H9 (cell line): ENCODE measurements around the gene SUSD2. TPM values are rescaled to one million over a fixed set of nuclear protein-coding genes. Genes with fewer than 3 reads are reported as not detected.

ENCODE experiments used
- DNase-seq: peaks from one replicate; pipeline ENCODE4 v3.0.0-alpha.2; 2017
- H2AFZ ChIP-seq: one replicate; pipeline ENCODE4 v1.6.1; 2013; ENCODE audit warnings: mild to moderate bottlenecking, low read length, control low read depth, moderate library complexity
- H2AK5ac ChIP-seq: 2 replicates; pipeline ENCODE4 v1.6.1; 2013; ENCODE audit warnings: low read length, control low read depth, mixed read lengths; ENCODE audit not compliant: insufficient read length
- H2BK120ac ChIP-seq: one replicate; pipeline ENCODE4 v1.6.1; 2013; ENCODE audit warnings: low read depth, mild to moderate bottlenecking, low read length, control low read depth, inconsistent platforms; ENCODE audit not compliant: poor library complexity, severe bottlenecking
- H2BK12ac ChIP-seq: 2 replicates; pipeline ENCODE4 v1.6.1; 2013; ENCODE audit warnings: low read length, control low read depth, mixed read lengths, low read depth; ENCODE audit not compliant: insufficient read length
- H2BK15ac ChIP-seq: 2 replicates; pipeline ENCODE4 v1.6.1; 2013; ENCODE audit warnings: low read depth, low read length, control low read depth
- H2BK20ac ChIP-seq: one replicate; pipeline ENCODE4 v1.6.1; 2013; ENCODE audit warnings: low read depth, mild to moderate bottlenecking, low read length, control low read depth, inconsistent platforms; ENCODE audit not compliant: poor library complexity, severe bottlenecking
- H2BK5ac ChIP-seq: 2 replicates; pipeline ENCODE4 v1.6.1; 2013; ENCODE audit warnings: low read length, control low read depth, mixed read lengths; ENCODE audit not compliant: insufficient read length
- H3K14ac ChIP-seq: 2 replicates; pipeline ENCODE4 v1.6.1; 2013; ENCODE audit warnings: low read length, control low read depth; ENCODE audit not compliant: insufficient read depth
- H3K18ac ChIP-seq: 2 replicates; pipeline ENCODE4 v1.6.1; 2013; ENCODE audit warnings: low read depth, mild to moderate bottlenecking, mixed read lengths, low read length, control low read depth; ENCODE audit not compliant: insufficient read length
- H3K23ac ChIP-seq: 2 replicates; pipeline ENCODE4 v1.6.1; 2013; ENCODE audit warnings: low read length, control low read depth, mixed read lengths, low read depth; ENCODE audit not compliant: insufficient read length
- H3K23me2 ChIP-seq: 2 replicates; pipeline ENCODE4 v1.6.1; 2013; ENCODE audit warnings: low read depth, mild to moderate bottlenecking, mixed read lengths, low read length, control low read depth; ENCODE audit not compliant: insufficient read length, poor library complexity, severe bottlenecking
- H3K27ac ChIP-seq: 2 replicates; pipeline ENCODE4 v1.5.1; 2013; ENCODE audit warnings: low read length, control low read depth, mixed read lengths, low read depth; ENCODE audit not compliant: insufficient read length
- H3K27me3 ChIP-seq: 2 replicates; pipeline ENCODE4 v1.6.1; 2013; ENCODE audit warnings: low read length, control low read depth, inconsistent platforms; ENCODE audit not compliant: insufficient read depth
- H3K4ac ChIP-seq: 2 replicates; pipeline ENCODE4 v1.6.1; 2013; ENCODE audit warnings: low read depth, mild to moderate bottlenecking, control low read depth, inconsistent platforms, low read length, moderate library complexity
- H3K4me1 ChIP-seq: 2 replicates; pipeline ENCODE4 v1.6.1; 2013; ENCODE audit warnings: low read length, control low read depth, inconsistent platforms; ENCODE audit not compliant: insufficient read depth
- H3K4me2 ChIP-seq: 2 replicates; pipeline ENCODE4 v1.6.1; 2013; ENCODE audit warnings: low read length, control low read depth, mixed read lengths; ENCODE audit not compliant: insufficient read length, insufficient read depth
- H3K56ac ChIP-seq: 2 replicates; pipeline ENCODE4 v1.6.1; 2013; ENCODE audit warnings: low read depth, mild to moderate bottlenecking, mixed read lengths, low read length, control low read depth; ENCODE audit not compliant: insufficient read length
- H3K79me1 ChIP-seq: 2 replicates; pipeline ENCODE4 v1.6.1; 2013; ENCODE audit warnings: low read depth, mild to moderate bottlenecking, moderate library complexity, low read length, control low read depth, inconsistent platforms; ENCODE audit not compliant: insufficient read depth, poor library complexity, severe bottlenecking
- H3K79me2 ChIP-seq: 2 replicates; pipeline ENCODE4 v1.6.1; 2013; ENCODE audit warnings: low read length, control low read depth, inconsistent platforms; ENCODE audit not compliant: insufficient read depth
- H3K9ac ChIP-seq: 2 replicates; pipeline ENCODE4 v1.6.1; 2013; ENCODE audit warnings: low read length, control low read depth, mixed read lengths; ENCODE audit not compliant: insufficient read length; ENCODE audit errors: extremely low read depth
- H3K9me3 ChIP-seq: one replicate; pipeline ENCODE4 v1.6.1; 2013; ENCODE audit warnings: low read depth, low read length, inconsistent platforms; ENCODE audit not compliant: control insufficient read depth
- H3T11ph ChIP-seq: one replicate; pipeline ENCODE4 v1.6.1; 2013; ENCODE audit warnings: mild to moderate bottlenecking, low read length, control low read depth, inconsistent platforms
- H4K20me1 ChIP-seq: one replicate; pipeline ENCODE4 v1.6.1; 2013; ENCODE audit not compliant: control insufficient read depth, insufficient read length, insufficient read depth
- H4K5ac ChIP-seq: 2 replicates; pipeline ENCODE4 v1.6.1; 2013; ENCODE audit warnings: low read depth, mild to moderate bottlenecking, mixed read lengths, low read length, control low read depth; ENCODE audit not compliant: insufficient read length
- H4K8ac ChIP-seq: replicated peaks from 2 replicates; pipeline ENCODE4 v1.6.1; 2013; ENCODE audit warnings: low read length, control low read depth, mixed read lengths, low read depth; ENCODE audit not compliant: insufficient read length
- H4K91ac ChIP-seq: 2 replicates; pipeline ENCODE4 v1.6.1; 2013; ENCODE audit warnings: low read depth, mild to moderate bottlenecking, moderate library complexity, mixed read lengths, low read length, control low read depth; ENCODE audit not compliant: insufficient read length
- H3K27ac Mint-ChIP-seq, 3 experiments: 2 replicates in 2 of 3; 3 replicates in 1 of 3; pipeline ENCODE4 v1.8.0; 2020 to 2021; ENCODE audit warnings: mixed read lengths in 3 of 3, mild to moderate bottlenecking in 1 of 3, moderate library complexity in 1 of 3
- H3K27me3 Mint-ChIP-seq: 2 replicates; pipeline ENCODE4 v1.8.0; 2021; ENCODE audit warnings: low read depth, mild to moderate bottlenecking, moderate library complexity, mixed read lengths
- H3K36me3 Mint-ChIP-seq, 3 experiments: 2 replicates in 2 of 3; 3 replicates in 1 of 3; pipeline ENCODE4 v1.8.0; 2020 to 2021; ENCODE audit warnings: low read depth in 3 of 3, mixed read lengths in 3 of 3; ENCODE audit not compliant: insufficient read depth in 1 of 3
- H3K4me1 Mint-ChIP-seq, 2 experiments: 2 replicates each; pipeline ENCODE4 v1.8.0; 2020; ENCODE audit warnings: mixed read lengths in 2 of 2
- H3K4me3 Mint-ChIP-seq, 2 experiments: 2 replicates in 1 of 2; 3 replicates in 1 of 2; pipeline ENCODE4 v1.8.0; 2020 to 2021; ENCODE audit warnings: mild to moderate bottlenecking in 2 of 2, mixed read lengths in 2 of 2, moderate library complexity in 1 of 2
- H3K9me3 Mint-ChIP-seq, 2 experiments: 2 replicates in 1 of 2; 3 replicates in 1 of 2; pipeline ENCODE4 v1.8.0; 2020; ENCODE audit warnings: mild to moderate bottlenecking in 2 of 2, mixed read lengths in 2 of 2, moderate library complexity in 1 of 2
- CTCF ChIP-seq: fragments of 200-600 bp; sonication (generic); conservative IDR thresholded peaks from 3 replicates; pipeline ENCODE4 v1.8.0; 2021; ENCODE audit warnings: antibody characterized with exemption, mild to moderate bottlenecking
- WGBS: extraction: QIAGEN DNeasy Blood & Tissue Kit; methylation state at CpG from one replicate; pipeline ENCODE4 v1.1.7; 2013; ENCODE audit warnings: missing lambda C conversion rate, low lambda C conversion rate, mixed read lengths; ENCODE audit not compliant: insufficient read length; ENCODE audit errors: extremely low coverage; 5-methylcytosine and 5-hydroxymethylcytosine counted together
- total RNA-seq: library from RNA; stranded (reverse); gene quantifications from 2 replicates; pipeline ENCODE4 v1.2.1, GENCODE V29; 2021

SUSD2 gene
- total RNA-seq, 1 experiment from 2014 or later: 4.2 TPM

GRCh38 chr22:24146194-24146616 is 35.1 kb upstream of the SUSD2 start:
- Histone ChIP-seq H3K56ac (no peak overlapping the region), H4K91ac (no peak overlapping the region), H3K23me2 (no peaks in the 10 kb centered on the region), H2AK5ac (no peak overlapping the region), H3K18ac (no peak overlapping the region), H2AFZ (no peak overlapping the region), H4K20me1 (no peaks in the 10 kb centered on the region), H2BK12ac (no peak overlapping the region), H3K4me1 (peaks cover 14% of the 10 kb centered on the region), H3K79me2 (no peaks in the 10 kb centered on the region), H3K14ac (no peak overlapping the region), H3K4ac (no peak overlapping the region), H2BK120ac (no peak overlapping the region), H2BK20ac (no peak overlapping the region), H2BK15ac (no peak overlapping the region), H3K9ac (no peak overlapping the region), H3K27ac (no peak overlapping the region), H3K9me3 (no peaks in the 10 kb centered on the region), H3K27me3 (no peaks in the 10 kb centered on the region), H3K79me1 (no peaks in the 10 kb centered on the region), H4K8ac (no peak overlapping the region), H4K5ac (no peak overlapping the region), H3K23ac (no peak overlapping the region), H2BK5ac (no peak overlapping the region), H3T11ph (no peak overlapping the region), H3K4me2 (no peak overlapping the region)
- no peak for TF ChIP-seq CTCF
- Mint-ChIP-seq H3K9me3 (no peaks in the 10 kb centered on the region), H3K4me1 (peaks cover 24 to 29% of the 10 kb centered on the region in 2 experiments), H3K4me3 (peak overlapping the region in 1 of 2 experiments; percentile 12; a peak in 2 of 5 replicates), H3K27me3 (no peaks in the 10 kb centered on the region), H3K36me3 (peaks cover 0 to 5% (median 3%) of the 10 kb centered on the region in 3 experiments; a peak in 6 of 7 replicates), H3K27ac (peak overlapping the region; percentile 21 to 63 (median 38); a peak in 6 of 7 replicates)
- peak; percentile 78 for DNase-seq
- WGBS: no CpG with 5 or more reads among the region's 4 CpGs
